GM04503 (cell line): ENCODE results near the gene MROH8.

Experiments
- DNase-seq: peaks from one replicate; pipeline ENCODE4 v3.0.0-alpha.2; 2012; ENCODE audit warnings: low read depth

Gene MROH8

DNA sequence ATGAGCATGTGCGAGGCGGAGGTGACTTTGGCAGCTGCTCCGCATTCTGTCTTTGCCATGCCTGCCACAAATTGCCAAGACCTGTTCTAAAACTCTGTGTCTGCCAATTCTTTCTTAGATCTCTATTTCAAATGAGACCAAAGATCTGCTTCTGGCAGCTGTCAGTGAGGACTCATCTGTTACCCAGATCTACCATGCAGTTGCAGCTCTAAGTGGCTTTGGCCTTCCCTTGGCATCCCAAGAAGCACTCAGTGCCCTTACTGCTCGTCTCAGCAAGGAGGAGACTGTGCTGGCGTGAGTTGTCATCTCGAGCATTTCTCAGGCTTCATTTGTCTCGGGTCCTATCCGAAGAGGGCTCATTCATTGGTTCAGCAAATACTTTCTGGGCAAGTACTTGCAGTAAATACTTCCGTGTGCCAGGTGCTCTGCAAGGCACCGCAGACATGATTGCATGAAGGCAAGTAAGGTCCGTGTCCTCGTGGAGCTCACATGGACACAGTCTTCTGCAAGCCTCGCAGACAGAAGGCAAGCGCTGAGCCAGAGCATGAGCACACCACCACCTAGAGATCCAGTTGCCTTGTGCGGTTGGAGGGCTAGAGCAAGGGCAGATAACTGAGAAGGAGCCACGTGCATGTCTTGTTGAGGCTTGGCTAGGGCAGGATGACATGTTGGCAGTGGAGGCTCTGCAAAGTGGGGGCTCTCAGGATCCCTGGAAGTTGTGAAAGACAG lies 19.7 kb upstream of the MROH8 start:
- DNase-seq = no peak

DNA sequence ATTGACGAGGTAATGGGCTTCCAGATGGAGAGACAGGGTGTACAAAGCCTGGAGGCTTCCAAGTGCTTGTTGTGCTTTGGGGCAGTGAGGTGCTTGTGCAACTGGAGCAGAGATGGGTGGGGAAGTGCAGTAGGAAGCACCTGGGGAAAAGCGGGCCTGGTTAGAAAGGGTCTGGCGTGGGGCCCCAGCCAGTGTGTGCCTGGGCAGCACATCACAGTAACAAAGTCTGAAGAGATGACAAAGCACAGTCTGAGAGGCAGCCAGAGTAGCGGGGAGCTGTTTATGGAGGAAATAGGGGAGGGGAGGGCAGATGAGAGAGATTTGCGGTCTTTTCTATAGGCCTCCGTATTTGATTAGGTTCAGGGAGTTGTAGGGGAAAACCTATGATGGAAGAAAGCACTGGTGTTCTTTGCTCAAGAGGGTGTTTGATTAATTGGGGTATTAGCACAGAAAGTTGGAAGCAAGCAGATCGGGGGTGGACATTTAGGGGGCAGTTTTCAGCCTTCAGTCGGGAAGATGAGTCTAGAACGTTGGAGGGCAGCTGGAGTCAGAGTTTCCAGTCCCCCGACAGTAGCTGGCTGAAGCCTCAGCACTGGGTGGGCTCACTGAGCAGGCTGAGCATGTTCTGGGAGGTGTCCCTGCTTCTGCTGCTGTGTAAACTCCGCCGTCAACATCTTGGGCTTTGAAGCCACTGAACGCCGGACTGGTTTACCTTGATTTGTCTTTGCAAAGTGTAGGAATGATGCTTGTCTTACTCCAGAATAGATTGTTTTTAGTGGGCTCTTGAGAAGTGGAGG lies 15.5 kb upstream of the MROH8 start:
- no peak for DNase-seq

DNA sequence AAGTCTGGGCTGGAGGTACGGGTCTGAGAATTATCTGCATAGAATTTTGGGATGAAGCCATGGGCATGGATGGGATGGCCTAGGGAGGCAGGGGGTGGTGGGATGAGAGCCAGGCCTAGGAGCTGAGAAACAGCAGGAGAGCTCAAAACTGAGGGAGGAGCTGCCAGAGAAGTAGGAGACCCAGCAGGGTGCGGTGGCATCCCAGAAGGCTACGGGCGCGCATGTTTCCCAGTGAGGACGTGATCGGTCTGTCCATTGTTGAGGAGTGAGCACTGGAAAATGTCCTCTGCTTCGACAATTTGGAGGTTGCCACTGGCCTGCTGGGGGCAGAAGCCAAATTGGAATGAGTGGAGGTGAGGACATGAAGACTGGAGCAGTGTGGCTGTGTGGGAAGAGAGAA lies 14.5 kb upstream of the MROH8 start:
- DNase-seq = no peak

DNA sequence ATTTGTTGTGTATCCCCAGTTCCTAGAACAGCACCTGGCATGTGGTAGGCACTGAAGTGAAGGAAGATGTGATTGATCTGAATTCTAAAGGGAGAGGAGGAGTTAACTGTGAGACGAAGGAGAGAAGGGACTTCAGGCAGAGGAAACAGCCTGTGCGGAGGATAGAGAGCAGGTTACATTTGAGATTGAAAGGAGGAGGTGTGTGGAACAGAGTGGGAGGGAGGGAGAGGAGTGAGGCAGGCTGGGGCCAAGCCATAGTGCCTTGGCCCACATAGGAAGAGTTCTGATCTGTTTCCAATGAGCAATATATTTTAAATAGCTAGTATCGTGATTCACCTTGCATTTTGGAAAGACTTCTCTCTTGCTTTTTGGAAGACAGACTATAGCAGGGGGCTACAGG lies 13.9 kb upstream of the MROH8 start:
- no peak for DNase-seq

DNA sequence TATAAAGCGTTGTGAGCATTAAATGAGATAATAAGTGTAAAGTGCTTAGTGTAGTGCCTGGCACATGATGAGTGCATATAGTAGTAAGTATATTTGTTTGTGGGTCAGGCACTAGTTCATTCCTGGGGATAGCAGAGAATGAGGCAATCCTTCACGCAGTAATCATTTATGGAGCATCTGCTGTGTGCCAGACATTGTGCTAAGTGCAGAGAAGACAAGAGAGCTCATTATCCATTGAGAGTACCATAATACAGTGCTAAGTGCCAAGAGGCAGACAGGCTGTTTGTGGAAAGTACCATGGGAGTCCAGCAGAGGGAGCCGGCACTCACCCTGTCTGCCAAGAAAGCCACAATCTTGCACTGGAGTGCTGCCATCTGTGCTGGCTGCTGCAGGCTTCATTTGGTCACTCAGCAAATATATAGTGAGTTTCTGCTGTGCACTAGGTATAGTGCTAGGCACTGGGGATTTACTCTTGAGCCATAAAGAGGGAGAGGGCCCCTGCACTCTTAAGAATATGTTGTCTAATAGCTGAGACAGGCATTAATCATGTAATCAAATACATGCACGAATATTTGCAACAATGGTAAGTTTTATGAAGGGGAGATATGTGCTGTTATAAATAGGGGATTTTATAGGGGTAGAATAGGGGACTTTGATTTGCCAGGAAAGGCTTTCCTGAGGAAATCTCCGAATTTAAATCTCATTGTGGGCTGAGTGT lies 12.9 kb upstream of the MROH8 start:
- peak; percentile 49 for DNase-seq

DNA sequence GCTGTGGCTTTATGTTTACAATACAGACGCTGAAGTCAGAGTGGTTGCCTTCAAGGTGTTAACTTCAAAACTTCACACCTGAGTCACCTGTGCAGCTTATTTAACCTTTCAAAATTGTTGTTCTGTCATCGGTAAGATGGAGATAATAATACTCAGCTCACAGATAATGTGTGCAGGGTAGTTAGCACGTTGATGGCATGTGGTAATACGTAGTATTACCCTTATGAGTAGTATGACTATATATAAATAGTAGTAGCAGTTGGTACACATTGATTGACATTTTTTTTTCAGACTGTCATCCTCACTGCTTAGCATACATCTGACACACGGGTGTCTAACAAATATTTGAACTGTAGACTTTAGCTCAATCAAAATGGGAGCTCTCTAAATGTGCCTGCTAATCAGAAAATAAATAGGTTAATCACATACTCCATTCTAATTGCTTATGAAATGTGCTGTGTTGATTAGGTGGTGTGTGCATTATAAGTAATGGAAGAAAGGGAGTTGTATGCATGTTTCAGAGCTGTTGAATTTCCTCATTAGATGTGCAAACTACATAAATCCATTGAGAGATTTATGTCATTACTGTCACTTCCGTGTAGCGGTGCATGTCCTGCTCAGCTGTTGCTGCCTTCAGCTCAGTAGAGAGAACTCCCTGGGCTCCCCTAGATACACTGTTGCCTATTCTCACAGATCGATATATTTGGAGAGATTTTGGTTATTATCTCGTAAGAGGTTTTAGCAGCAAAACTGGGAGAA lies 11.2 kb upstream of the MROH8 start:
- no peak for DNase-seq

- DNase-seq = no peak
These were observed 10.2 kb upstream of the MROH8 start for GRCh38 chr20:37189416-37190016.

DNA sequence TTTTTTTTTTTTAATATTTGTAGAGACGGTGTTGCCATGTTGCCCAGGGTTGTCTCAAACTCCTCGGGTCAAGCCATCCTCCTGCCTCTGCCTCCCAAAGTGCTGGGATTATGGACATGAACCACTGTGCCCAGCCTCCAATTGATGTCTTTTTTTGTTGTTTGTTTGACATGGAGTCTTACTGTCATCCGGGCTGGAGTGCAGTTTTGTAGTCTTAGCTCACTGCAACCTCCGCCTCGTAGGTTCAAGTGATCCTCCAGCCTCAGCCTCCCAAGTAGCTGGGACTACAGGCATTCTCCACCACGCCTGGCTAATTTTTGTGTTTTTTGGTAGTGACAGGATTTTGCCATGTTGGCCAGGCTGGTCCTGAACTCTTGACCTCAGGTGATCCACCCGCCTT lies 9.4 kb upstream of the MROH8 start:
- DNase-seq = no peak

DNA sequence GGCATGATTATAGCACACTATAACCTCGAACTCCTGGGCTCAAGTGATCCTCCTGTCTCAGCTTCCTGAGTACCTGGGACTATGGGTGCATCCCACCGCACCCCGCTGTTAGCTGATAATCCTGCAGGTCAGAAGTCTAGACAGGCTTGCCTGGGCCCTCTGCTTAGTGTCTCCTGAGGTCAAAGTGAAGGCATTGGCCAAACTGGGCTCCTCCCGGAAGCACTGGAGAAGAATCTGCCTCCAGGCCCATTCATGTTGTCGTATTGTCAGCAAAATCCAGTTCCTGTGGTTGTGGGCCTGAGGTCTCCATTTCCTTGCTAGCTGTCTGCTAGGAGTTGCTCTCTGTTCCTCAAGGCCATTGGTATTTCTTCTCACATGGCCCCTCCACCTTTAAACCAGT lies 6.3 kb upstream of the MROH8 start:
- no peak for DNase-seq

- no peak for DNase-seq
These were observed 556 bp upstream of the MROH8 start for GRCh38 chr20:37179683-37180524.

- DNase-seq = no peak
These were observed 6.5 kb downstream of the MROH8 start for GRCh38 chr20:37172836-37173235.

- no peak for DNase-seq
These were observed 12.5 kb downstream of the MROH8 start for GRCh38 chr20:37166867-37167266.

- DNase-seq = no peak
These were observed 14.3 kb downstream of the MROH8 start for GRCh38 chr20:37165031-37165430.

DNA sequence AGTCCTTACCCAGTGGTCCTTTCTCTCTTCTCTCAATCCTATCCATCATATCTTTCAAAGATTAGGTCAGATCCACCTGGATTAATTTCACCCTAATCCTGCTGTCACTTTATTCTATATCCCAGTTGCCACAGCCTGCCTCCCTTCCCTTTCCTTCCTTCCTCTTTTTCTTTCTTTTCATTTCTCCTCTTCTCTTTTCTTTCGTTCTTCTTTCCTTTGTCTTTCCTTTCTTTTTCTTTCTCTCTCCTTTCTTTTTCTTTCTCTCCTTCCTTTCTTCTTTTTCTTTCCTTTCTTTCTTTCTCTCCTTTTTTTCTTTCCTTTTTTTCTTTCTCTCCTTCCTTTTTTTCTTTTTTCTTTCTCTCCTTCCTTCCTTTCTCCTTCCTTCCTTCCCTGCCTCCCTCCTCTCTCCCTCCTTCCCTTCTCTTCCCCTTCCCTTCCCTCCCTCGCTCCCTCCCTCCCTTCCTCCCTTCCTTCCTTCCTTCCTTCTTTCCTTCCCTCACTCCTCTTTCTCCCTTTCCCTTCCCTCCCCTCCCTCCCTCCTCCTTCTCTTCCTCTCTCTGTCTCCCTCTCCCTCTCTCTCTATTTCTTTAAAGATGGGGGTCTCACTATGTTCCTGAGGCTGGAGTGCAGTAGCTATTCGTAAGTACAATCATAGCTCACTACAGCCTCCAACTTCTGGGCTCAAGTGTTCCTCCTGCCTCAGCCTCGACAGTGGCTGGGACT lies 15.4 kb downstream of the MROH8 start:
- no peak for DNase-seq

DNA sequence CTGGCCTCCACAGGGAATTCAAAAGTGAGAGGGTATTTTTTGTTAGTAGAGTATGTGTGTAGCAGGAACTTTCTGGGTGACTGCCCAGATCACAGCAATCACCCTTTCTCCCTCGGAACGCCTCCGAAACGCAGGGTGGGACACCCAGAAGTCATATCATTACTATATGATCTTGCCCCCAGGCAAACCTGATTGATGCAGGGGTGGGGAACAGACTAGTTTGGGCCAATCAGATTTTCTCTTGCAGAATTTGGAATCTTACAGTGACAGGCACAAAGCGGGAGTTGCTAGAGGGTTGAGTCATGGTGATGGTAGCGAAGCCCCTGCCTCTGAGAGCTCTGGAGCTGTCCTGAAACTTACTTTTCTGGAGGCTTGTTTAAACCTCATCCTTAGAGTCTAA lies 16.7 kb downstream of the MROH8 start:
- DNase-seq = no peak

GRCh38 chr20:37161830-37162549 lies 17.4 kb downstream of the MROH8 start:
- no peak for DNase-seq

DNA sequence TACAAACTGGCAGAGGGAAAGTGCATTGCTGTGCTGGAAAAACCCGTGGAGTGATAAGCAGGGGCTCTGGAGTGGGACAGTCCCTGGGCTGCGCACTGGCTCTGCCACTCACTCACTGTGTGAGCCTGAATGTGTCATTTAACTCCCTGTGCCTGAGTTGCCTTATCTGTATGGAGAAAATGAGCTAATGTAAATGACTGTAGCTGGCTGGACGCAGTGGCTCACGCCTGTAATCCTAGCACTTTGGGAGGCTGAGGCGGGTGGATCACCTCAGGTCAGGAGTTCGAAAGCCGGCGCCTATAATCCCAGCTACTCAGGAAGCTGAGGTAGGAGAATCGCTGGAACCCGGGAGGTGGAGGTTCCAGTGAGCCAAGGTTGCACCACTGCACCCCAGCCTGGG lies 18.7 kb downstream of the MROH8 start:
- no peak for DNase-seq

DNA sequence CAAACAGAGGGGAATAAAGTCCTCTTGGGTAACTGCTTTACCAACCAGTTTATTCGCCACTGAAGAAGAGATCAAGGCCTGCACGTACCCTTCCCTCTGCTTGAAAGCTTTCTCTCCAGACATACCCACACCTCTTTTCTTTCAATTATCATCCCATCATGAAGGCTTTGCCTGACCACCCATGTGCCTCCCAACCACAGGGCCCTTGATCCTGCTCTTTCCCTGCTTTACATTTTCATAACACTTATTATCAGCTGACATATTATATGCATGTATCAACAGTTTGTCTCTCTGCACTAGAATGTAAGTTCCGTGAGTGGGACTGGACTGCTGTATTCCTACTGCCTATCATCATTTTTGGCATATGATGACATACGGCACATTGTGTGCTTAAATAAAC lies 21.1 kb downstream of the MROH8 start:
- no peak for DNase-seq

- DNase-seq = no peak
These were observed 23.4 kb downstream of the MROH8 start for GRCh38 chr20:37155987-37156386.
